Neural progenitor cell (in vitro differentiated cells): ENCODE results near the gene FOXE3.

Experiments
- EZH2 ChIP-seq: fragments of 200-600 bp; sonication (generic); IDR thresholded peaks from 2 replicates; pipeline ENCODE4 v1.6.1; 2017; ENCODE audit warnings: antibody characterized with exemption, mild to moderate bottlenecking, moderate library complexity
- EZH2phosphoT487 ChIP-seq: fragments of 200-600 bp; sonication (generic); IDR thresholded peaks from 2 replicates; pipeline ENCODE4 v1.6.1; 2017; ENCODE audit warnings: antibody characterized with exemption
- TF ChIP-seq, protein P1 (sequence below): fragments of 200-600 bp; sonication (generic); IDR thresholded peaks from 2 replicates; pipeline ENCODE4 v1.5.1; 2017; ENCODE audit warnings: antibody characterized with exemption, mild to moderate bottlenecking

DNA sequence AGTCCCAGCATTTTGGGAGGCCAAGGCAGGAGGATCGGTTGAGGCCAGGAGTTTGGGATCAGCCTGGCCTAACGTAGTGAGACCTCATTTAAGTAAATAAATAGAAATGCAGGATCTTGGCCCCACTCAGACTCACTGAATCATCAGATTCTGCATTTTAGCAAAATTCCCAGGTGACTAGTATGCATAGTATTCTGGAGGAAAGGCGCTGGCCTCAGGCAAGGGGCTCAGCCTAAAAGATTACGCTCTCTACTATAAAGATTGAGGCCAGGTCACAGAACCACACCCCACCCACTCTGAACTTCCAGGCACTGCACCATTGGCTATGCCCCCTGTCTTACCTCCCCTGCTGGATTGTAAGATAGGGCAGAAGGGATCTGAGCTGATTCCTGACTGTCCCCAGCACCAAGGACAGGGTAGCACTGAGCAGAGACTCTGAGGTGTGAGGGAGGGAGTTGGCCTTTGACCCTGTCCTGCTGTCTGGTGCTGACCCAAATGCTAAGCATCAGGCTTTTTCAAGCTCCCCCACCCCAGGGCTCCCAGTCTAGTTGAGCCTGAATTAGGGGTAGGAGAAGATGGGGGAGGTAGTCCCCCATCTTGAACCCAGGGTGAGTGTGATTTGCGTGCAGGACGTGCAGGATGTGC lies 2.7 kb downstream of the FOXE3 start:
- TF ChIP-seq, protein P1, sequence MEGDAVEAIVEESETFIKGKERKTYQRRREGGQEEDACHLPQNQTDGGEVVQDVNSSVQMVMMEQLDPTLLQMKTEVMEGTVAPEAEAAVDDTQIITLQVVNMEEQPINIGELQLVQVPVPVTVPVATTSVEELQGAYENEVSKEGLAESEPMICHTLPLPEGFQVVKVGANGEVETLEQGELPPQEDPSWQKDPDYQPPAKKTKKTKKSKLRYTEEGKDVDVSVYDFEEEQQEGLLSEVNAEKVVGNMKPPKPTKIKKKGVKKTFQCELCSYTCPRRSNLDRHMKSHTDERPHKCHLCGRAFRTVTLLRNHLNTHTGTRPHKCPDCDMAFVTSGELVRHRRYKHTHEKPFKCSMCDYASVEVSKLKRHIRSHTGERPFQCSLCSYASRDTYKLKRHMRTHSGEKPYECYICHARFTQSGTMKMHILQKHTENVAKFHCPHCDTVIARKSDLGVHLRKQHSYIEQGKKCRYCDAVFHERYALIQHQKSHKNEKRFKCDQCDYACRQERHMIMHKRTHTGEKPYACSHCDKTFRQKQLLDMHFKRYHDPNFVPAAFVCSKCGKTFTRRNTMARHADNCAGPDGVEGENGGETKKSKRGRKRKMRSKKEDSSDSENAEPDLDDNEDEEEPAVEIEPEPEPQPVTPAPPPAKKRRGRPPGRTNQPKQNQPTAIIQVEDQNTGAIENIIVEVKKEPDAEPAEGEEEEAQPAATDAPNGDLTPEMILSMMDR, result no peak
- TF ChIP-seq EZH2 (no peak), EZH2phosphoT487 (no peak)
